ENCODE measurements around the gene EFCAB5.
"Not testable (repeated sequence)": the region's sequence is repeated elsewhere in the genome, so short reads cannot be mapped to it uniquely, and the experiment has no call there.

EFCAB5 gene

GRCh38 chr17:30005709-30006320 is 64.4 kb downstream of the EFCAB5 start:
- DNase-seq (ENCODE audit: low read depth in 3 of 3): no peak

GRCh38 chr17:30011934-30012333 is 70.5 kb downstream of the EFCAB5 start:
- DNase-seq (ENCODE audit: low read depth in 3 of 3): not testable (repeated sequence)

DNA sequence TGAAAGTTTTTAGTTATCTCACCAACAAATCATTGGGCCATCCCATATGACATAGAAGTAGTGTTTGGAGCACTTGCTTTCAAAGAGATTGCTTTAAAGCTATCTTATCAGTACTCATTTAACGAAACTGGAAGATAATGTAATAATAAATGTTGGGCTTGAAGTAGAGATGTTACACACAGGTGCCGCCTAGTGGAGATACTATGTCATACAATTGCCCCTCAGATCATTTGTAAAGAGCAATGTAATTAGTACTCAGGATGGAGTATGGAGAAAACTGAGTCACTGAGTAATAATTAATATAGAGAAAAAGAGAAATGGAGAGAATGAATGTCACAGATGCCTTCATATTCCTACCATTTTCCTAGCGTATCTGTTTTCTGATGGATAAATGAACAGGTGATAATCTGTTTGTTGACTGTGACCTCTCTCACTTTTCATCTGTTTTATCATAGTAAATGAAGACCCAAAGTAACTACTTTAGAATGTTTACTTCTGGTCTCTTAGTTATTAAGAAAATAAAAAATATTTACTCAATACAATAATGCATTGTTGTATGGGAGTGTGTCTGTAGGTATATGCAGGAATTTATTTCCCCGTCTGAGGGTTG is 80.4 kb downstream of the EFCAB5 start:
- DNase-seq (ENCODE audit: low read depth in 3 of 3): peak in 1 of 3 donors; percentile 18

DNA sequence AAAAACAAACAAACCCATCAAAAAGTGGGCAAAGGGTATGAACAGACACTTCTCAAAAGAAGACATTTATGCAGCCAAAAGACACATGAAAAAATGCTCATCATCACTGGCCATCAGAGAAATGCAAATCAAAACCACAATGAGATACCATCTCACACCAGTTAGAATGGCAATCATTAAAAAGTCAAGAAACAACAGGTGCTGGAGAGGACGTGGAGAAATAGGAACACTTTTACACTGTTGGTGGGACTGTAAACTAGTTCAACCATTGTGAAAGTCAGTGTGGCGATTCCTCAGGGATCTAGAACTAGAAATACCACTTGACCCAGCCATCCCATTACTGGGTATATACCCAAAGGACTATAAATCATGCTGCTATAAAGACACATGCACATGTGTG is 83.9 kb downstream of the EFCAB5 start:
- DNase-seq (ENCODE audit: low read depth in 3 of 3): not testable (repeated sequence)

- DNase-seq (ENCODE audit: low read depth in 3 of 3): no peak
Measured at GRCh38 chr17:30027676-30028075, 86.2 kb downstream of the EFCAB5 start.

GRCh38 chr17:30031214-30031869 is 89.9 kb downstream of the EFCAB5 start:
- no peak for DNase-seq (ENCODE audit: low read depth in 3 of 3)

- no peak for DNase-seq (ENCODE audit: low read depth in 3 of 3)
Measured at GRCh38 chr17:30035369-30035768, 93.9 kb downstream of the EFCAB5 start.

DNA sequence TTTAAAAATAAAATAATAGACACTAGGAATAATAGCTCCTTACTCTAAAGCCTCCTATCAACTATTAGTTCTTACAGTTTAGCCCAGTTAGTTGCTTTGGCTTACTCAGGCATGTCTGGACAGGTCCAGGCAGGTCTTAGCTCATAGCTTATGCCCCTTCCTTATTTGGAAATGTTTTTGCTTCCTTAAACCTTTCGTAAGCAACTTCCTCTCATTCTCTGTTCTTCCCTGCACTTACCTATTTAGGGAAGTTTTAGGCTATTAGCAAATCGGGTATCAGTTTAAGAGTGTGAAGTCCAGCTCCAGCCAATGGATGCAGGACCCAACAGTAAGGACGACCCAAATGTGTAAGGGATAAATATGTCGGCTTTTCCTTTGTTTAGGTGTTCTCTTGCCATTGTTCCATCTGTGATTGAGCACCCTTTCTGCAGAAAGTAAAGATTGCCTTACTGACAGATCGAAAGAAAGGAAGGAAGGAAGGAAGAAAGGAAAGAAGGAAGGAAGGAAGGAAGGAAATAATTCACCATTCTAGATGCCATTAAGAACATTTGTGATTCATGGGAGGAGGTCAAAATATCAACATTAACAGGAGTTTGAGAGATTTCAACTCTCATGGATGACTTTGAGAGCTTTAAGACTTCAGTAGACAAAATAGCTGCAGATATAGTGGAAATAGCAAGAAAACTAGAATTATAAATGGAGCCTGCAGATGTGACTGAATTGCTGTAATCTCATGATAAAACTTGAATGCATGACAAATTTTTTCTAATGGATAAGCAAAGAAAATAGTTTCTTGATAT is 99.5 kb downstream of the EFCAB5 start:
- DNase-seq (ENCODE audit: low read depth in 3 of 3): not testable (repeated sequence)

DNA sequence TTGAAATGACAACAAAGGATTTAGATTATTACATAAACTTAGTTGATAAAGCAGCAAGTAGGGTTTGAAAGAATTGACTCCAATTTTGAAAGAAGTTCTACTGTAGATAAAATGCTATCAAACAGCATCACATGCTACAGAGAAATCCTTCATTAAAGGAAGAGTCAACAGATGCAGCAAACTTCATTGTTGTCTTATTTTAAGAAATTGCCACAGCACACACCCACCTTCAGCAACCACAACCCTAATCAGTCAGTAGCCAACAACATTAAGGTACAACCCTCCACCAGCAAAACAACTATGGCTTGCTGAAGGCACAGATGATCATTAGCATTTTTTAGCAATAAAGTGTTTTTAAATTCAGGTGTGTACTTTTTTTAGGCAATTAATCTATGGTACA is 100.1 kb downstream of the EFCAB5 start:
- no peak for DNase-seq (ENCODE audit: low read depth in 3 of 3)

DNA sequence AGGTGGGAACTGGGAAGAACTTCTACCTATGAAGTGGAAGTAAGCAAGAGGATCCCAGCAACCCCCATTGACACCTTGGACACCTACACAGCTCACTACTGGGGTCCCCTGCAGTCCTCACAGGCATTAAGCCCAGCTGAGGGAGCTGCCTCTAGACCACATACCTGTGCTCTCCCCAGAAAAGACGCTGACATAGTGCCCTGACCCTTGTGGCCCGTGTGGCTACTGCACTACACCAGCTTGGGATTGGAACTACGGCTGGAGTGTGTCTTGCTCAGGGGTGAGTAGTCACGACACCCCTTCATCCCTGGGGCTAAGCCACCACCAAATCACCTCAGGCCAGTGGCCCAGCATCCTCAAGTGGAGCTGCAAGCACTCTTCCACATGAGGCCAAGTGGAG is 120.9 kb downstream of the EFCAB5 start:
- no peak for DNase-seq (ENCODE audit: low read depth in 3 of 3)

DNA sequence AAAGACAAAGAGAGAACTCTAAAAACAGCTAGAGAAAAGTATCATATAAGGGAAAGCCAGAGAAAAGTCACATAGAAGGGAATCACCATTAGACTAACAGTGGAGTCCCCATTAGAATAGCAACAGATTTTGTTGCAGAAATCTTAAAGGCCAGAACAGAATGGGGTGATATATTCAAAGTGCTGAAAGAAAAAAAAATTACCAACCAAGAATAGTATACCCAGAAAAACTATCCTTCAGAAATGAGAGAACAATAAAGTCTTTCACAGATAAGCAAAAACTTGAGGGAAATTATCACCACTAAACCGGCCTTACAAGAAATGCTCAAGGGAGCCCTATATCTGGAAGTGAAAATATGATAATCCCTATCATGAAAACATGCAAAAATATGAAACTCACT is 123.3 kb downstream of the EFCAB5 start:
- DNase-seq (ENCODE audit: low read depth in 3 of 3): no peak

DNA sequence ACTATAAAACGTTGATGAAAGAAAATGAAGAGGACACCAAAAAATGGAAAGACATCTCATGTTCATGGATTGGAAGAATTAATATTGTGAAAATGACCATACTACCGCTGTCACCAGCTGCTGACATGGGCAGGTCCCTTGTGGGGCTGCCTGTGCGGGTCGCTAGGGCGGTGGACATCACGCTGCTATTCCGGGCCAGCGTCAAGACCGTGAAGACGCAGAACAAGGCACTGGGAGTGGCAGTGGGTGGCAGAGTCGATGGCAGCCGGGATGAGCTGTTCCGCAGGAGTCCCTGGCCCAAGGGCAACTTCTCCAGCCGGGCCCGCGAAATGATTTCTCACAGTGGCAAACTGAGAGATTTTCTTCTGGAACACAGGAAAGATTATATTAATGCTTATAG is 127.0 kb downstream of the EFCAB5 start:
- DNase-seq (ENCODE audit: low read depth in 3 of 3): no peak

DNA sequence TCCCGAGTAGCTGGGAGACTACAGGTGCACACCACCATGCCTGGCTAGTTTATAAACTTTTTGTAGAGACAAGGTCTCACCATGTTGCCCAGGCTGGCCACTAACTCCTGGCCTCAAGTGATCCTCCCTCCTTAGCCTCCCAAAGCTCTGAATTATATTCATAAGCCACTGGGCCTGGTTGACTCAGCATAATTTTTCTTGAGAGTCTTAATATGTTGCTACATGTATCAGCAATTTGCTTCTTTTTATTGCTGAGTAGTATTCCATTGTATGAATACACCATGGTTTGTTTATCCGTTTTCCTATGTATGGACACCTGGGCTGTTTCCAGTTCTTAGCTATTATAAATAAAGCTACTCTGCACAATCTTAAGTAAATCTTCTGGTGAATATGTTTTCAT is 132.8 kb downstream of the EFCAB5 start:
- DNase-seq (ENCODE audit: low read depth in 3 of 3): no peak

DNA sequence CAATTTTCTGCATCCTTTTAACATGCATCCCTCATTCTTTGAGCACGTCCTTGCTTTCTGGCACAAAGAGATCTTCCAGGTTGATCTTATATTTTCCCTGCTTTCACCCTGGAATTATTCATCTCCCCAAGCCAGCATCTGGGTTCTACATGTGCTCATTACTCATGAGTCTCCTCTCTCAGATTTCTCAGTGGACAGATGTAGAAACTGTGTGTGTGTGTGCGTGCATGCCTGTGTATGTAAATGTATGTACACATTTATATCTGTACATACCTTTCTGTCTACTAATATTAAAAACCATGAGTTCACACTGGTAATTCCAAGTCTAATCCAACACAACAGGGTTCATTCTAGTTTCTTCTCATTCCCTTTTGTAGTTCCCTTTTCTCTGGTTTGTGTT is 133.3 kb downstream of the EFCAB5 start:
- no peak for DNase-seq (ENCODE audit: low read depth in 3 of 3)

GRCh38 chr17:30082773-30083172 is 141.3 kb downstream of the EFCAB5 start:
- no peak for DNase-seq (ENCODE audit: low read depth in 3 of 3)

GRCh38 chr17:30084788-30085187 is 143.4 kb downstream of the EFCAB5 start:
- no peak for DNase-seq (ENCODE audit: low read depth in 3 of 3)

DNA sequence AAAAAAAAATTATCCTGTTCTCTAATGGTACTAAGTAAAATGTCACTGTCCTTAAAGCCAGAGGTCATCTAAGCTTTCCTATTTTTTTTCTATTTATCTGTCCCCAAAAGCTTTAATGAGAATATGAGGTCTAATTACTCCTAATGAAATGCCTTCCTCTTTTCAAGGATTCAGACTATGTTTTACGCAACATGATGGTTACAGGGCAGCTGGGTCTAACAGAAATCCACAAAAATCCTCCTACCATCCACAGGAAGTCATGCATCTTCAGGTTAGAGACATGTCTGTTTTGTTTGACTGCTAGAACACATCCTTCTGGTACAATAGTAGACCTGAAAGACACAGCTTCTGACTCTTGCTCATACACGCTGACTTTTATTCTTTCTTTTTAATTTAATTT is 145.5 kb downstream of the EFCAB5 start:
- DNase-seq (ENCODE audit: low read depth in 3 of 3): no peak

- not testable (repeated sequence) for DNase-seq (ENCODE audit: low read depth in 3 of 3)
Measured at GRCh38 chr17:30087431-30087830, 146.0 kb downstream of the EFCAB5 start.

GRCh38 chr17:30091121-30091670 is 149.8 kb downstream of the EFCAB5 start:
- no peak for DNase-seq (ENCODE audit: low read depth in 3 of 3)

GRCh38 chr17:30091771-30092170 is 150.3 kb downstream of the EFCAB5 start:
- DNase-seq (ENCODE audit: low read depth in 3 of 3): no peak

DNA sequence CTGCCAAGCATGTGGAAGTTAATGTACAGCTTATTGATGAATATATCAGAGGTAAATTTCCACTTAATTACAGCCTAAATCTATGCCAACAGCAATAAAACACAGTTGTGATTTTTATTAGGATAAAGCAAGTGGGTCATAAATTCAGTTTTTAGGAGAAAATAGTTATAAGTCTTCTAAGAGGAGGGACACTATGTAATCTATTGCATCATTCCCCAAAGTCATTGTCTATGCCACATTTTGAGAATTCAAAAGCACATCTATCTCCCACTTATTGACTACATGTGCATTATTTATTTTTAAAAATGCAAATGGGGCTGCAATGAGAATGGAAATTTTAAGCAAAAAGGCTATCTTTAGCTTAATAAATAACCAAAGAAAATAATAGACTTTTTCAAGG is 151.5 kb downstream of the EFCAB5 start:
- DNase-seq (ENCODE audit: low read depth in 3 of 3): no peak

DNA sequence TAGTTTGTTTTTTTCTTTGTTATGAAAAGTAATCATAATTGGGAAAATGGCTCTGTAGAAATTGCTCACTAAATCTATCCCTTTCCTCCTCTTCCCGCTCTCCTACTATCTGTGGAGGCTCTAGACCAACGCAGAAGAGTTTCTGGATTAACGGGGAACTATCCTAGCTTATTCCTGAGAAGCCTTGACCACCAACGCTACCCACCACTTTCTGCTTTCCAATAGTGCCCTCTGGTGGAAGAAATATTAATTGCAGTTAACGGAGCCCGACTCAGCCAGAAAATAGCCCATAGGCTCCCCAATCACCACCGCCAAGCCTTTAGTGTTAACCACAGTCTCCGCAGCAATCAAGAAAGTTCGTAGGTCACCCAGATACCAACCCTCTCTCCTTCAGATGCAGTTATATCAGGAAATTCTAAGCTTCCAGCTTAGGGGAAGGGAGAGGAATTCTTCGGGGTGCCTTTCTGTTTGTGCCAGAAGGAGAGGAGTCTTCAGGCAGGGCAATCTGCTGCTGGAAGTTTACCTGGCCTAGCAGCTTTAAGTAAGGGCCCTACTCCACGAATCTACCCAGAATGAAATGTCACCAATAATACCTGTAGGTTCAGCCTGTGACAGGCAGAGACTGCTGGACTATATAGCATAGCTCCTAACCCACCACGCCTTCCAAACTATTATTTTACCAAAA is 152.2 kb downstream of the EFCAB5 start:
- peak in 2 of 3 donors; percentile 38 to 41 for DNase-seq (ENCODE audit: low read depth in 3 of 3)
